IPS DF 19.7 (cell line): Measurements from ENCODE around the gene PIAS4.

Experiments
- DNase-seq: peaks from one replicate; pipeline ENCODE4 v3.0.0-alpha.2; 2013; ENCODE audit warnings: low read depth, low spot score

PIAS4 gene

DNA sequence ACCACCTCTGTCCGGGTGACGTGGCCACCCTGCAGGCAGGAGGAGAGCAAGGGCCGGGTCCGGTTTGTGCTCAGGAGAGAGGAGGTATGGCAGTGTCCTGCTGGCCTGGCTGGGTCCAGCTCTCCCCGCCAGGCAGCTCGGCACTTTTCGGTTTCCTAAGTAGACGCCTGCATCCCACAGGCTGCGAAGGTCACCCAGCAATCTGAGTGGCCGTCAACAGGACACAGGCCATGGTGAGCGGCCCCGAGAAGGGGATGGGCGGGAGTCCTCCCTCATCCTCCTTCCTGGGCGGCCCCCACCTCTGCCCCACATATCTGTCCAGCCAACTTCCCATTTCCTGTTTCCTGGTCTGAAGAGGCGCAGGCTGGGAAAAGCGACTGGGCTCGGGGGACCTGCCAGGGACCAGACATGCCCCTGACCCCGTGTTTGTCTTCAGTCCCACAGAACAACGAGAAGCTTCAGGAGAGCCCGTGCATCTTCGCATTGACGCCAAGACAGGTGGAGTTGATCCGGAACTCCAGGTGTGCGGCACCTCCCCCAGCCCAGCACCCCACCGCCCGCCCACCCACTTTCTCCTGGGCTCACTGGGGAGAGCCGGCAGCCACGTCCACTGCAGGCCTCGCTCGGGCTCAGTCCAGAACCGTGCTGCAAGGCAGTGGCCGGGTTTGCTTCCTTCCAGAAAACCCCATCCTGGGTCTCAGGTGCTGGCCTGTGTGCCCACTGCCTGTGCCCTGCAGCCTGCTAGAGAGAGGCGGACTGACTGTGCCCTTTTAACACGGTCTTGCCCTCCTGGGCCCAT, 16.3 kb downstream of the PIAS4 start:
- no peak for DNase-seq

DNA sequence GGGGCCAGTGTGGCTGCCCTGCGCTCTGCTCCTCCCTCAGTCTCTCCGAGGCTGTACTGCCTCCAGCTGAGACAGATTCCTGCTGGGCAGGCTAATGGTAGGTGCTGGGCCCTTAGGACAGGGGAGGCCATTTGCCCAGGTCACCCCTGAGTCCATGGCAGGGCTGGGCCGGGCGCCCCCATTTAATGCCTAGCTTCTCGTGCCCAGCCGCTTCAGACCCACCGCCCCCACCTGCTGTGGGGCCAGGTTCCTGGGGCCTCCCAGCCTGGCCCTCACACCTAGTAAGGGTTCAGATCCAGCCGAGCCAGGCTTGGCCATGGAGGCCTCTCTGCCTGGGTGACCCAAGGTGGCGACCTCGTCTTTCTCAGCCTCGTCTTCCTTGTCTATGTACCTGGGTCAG, 17.8 kb downstream of the PIAS4 start:
- no peak for DNase-seq

DNA sequence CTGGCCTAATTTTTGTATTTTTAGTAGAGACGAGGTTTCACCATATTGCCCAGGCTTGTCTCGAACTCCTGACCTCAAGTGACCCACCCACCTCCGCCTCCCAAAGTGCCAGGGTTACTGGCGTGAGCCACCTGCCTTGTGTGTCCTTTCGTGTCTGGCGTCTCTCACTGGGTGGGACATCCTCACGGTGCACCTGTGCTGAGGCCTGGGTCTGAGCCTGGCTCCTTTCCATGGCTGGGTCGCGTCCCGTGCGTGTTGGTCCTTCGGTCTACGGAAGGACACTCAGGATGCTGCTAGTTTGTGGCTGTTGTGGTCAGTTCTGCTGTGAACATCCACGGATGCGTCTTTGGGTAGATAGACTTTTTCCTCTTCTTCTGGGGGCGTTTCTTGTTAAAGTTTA, 19.6 kb downstream of the PIAS4 start:
- no peak for DNase-seq

DNA sequence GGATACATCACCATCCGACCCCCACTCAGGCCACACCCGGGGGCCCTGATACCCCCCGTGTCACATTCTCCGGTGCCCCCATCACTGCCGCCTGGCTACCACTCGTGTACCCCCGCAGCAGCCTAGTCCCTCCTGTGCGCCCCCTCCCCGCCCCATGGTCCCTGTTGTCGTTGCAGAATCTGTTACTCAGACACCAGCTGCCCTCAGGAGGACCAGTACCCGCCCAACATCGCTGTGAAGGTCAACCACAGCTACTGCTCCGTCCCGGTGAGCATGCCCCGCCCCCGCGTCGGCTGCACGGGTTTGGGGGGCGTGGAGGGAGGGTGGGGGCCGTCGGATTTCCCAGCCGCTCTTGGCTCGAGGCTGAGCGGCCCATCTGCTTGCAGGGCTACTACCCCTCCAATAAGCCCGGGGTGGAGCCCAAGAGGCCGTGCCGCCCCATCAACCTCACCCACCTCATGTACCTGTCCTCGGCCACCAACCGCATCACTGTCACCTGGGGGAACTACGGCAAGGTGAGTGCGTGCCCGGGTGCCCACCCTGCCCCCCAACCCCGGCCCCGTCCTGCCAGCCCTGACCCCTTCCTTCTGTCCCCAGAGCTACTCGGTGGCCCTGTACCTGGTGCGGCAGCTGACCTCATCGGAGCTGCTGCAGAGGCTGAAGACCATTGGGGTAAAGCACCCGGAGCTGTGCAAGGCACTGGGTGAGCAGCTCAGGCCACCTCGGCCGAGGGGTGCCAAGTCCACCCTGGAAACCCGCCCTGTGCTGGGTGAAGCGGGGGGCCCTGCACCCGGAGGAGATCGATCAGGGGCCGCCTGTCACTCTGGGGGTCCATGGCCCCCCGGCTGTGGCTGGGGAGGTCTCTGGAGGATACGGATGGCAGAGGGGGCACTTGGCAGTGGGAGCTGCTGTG, 21.1 kb downstream of the PIAS4 start:
- no peak for DNase-seq

DNA sequence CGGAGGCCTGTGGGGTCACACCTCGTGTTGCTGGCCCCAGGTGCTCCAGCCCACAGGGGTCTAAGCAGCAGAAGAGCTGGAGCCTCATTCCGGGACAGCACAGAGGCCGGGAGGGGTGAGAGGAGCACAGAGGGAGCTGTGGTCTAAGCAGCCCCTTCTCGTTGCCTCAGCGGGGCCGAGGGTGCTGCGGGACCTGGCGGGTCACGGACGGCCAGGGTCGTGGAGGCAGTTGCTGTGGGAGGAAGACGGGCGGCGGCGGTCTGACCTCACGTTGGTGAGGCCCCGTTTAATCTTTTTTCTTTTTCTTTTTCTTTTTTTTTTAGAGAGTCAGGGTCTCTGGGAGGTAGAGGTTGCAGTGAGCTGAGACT, 21.7 kb downstream of the PIAS4 start:
- DNase-seq = no peak

DNA sequence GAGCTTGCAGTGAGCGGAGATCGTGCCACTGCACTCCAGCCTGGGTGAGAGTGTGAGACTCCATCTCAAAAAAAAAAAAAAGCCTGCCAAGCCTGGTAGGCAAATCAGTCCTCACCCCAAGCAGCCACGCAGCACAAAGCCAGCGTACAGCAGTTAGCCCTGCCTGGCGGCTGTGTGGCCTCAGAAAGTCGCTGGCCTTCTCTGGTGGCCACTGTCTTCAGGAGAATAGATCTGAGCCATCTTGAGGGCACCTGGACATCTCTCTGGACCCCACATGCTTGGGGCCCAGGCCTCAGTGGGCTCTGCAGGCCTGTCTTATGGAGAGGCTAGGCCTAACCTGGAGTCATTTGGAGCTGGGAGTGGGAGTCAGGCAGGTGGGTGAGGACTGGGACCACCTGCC, 23.0 kb downstream of the PIAS4 start:
- DNase-seq = no peak

DNA sequence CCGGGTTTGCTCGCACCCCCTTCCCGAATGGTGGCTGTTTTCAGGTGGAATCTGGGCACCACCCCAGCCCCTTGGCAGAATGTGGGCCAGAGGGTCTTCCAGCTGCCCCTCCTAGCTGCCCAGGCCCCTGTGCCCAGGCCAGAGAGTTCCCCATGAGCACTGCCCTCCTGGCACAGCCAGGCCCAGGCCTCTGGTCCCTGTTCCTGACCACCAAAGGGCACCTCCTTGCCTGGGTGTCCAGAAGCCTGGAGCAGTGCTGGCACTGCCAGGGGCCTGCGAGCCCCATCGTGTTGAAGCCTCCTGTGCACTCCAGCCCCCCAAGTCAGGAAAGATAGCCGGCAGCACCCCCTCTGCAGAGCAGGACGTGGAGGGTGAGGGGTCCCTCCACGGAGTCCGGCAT, 23.4 kb downstream of the PIAS4 start:
- no peak for DNase-seq

DNA sequence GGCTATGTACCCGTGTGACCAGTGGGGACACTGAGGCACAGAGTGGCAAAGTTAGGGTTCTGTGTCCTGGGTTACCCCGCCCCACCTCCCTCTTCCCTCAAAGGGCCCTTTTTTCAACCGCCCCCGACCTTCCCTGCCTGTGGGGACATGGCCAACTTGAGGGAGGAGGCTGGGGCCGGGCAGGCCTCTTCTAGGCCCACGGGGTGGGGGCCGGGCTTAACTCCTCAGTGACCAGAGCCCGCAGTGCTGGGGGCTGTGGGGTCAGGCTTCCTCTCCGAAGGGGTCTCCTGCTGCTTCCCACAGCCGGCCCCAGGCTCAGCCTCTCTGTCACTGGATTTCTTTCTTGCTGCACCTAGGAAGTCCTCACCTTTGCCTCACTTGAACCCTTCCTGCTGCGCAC, 23.9 kb downstream of the PIAS4 start:
- DNase-seq = no peak

DNA sequence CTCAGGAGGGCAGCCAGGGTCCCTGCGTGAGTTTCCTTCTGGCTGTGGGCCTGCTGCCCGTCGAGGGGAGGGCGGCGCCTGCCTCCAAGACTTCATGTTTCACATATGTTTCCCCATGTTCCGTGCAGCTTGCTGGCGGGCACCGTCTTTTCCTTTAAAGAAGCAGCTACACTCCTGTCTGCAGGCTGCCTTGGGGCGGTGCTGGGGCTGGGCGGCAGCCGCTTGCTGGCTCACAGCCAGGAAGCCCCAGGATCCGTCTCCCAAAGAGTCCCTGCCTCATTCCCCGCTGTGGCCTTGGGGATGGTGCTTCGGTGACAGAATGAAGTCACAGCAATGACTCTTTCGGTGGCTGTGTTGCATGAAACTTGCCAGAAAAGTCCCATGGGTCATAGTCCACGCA, 24.9 kb downstream of the PIAS4 start:
- DNase-seq = no peak

DNA sequence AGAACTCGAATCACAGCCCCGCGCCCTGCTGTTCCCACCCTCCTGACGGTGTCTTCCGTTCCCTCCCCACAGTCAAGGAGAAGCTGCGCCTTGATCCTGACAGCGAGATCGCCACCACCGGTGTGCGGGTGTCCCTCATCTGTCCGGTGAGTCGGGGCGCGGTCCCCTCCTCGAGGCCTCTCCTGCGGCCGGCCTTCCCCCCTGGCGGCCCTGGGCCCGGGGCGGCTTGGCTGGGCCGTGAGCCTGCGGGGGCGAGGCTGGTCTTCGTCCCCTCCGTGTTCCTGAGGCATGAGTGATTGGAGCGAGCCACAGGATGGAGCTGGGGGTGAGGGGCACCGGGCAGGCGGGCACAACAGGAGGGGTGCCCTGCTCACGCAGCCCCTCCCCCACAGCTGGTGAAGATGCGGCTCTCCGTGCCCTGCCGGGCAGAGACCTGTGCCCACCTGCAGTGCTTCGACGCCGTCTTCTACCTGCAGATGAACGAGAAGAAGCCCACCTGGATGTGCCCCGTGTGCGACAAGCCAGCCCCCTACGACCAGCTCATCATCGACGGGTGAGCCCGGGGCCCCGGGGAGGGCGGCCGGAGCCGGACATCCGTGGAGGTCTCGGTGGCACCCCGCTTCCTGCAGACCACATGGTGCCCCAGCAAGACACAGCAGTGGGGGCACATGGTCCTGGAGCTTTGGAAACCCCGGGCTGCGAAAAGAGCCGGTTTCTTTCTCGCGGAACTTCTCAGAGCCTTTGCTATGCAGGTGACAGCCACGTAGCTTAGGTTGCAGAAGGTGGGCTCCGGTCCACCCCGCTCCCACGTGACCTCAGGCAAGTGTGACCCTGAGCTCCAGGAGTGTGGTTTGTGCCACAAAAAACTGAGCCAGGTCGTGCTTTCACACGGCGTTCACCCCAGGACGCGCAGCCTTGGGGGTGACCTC, 25.8 kb downstream of the PIAS4 start:
- DNase-seq = no peak

DNA sequence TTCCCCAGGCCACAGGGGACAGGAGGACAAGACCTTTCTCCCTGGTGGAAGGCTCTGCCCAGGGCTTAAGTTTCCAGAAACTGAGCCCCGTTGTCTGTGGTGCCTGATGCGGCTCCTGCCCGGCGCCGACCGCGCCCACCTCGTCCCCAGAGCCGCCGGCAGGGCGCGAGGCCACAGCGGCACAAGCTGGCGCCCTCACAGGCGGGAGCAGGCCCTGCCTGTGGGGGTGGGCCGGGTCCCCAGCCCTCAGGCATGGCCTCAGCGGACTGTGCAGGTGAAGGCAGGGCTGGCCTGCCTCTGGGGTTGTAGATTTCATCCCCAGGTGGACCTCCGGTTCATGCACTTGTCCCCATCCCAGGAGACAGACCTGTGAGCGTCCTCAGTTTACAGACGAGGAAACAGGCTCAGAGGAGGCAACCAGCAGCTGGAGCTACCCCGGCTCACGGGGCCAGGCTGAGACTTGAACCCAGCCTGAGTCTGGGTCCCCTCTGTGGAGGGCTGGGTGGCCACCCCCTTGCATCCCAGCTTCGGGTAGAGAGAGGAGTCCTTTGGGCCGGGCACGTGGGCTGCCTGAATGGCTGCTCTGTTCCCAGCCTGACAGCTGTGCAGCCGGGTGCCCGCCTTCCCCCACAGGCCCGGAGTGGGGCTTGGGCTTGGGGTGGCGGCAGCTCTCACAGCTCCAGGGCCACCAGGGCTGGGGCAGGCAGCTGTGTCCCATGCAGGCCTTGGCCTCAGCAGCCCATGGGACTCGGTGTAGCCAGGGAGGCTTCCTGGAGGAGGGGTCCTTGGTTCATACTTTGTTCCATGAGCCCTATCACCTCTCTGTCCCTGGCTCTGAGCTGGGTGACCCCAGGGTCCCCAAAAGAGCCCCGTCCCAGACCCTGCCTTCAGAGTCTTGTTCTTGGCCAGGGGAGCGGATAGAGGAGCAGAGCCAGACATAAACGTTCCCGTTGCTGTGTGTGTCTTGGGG, 26.8 kb downstream of the PIAS4 start:
- no peak for DNase-seq

DNA sequence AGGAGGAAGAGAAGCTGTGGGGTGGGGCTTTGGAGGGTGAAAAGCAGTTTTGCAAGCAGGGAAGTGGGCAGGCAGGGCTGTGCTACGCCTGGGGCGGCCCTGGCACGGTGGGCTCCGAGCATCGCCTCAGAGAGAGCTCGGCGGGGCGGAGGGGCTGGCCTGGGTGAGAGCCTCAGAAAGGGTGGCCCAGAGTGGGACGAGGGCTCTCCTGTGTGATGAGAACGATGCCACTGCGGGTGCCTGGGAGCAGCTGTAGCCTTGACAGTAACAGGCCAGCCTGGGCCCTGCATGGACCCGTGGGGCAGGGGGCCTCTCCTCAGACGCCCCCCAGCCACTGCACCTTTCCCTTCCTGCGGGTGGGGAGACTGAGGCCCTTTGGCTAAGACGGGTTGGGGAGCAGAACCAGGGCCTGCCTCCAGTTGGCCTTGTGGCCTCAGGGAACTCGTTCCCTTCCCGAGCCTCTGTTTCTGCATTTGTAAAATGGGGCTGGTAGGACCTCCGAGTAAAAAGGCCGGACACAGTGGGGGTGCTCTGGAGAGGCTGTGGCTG, 27.6 kb downstream of the PIAS4 start:
- no peak for DNase-seq

DNA sequence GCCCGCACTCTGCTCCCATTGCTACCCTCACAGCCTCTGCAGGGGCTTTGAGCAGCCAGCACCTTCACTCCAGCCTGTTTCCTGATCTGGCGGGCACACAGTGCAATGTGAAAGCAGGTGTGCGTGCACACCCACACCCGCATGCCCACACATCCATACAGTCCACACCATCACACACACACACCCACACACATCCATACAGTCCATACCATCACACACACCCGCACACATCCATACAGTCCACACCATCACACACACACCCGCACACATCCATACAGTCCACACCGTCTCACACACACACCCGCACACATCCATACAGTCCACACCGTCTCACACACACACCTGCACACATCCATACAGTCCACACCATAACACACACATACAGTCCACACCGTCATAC, 28.0 kb downstream of the PIAS4 start:
- no peak for DNase-seq

DNA sequence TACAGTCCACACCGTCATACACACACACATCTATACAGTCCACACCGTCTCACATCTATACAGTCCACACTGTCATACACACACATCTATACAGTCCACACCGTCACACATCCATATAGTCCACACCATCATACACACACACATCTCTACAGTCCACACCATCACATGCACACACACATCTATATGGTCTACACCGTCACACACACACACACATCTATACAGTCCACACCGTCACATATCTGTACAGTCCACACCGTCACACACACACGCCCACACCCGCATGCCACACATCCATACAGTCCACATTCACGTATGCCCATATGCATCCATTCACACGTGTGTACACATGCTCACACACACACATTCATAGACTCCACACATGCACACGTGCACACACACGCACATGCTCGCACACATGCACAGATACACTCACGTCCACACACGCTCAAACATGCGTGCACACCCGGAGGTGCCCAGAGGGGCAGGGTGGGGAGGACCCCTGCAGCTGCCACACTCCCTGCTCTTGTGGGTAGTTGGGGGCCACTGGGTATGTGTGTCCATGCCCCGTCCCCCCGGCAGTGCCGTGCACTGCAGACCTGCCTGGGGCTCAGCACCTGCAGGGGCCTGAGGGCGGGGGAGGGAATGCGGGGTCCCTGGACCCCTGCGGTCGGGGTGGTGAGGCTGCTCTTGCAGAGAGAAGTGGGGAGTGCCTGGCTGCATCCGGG, 29.2 kb downstream of the PIAS4 start:
- no peak for DNase-seq

DNA sequence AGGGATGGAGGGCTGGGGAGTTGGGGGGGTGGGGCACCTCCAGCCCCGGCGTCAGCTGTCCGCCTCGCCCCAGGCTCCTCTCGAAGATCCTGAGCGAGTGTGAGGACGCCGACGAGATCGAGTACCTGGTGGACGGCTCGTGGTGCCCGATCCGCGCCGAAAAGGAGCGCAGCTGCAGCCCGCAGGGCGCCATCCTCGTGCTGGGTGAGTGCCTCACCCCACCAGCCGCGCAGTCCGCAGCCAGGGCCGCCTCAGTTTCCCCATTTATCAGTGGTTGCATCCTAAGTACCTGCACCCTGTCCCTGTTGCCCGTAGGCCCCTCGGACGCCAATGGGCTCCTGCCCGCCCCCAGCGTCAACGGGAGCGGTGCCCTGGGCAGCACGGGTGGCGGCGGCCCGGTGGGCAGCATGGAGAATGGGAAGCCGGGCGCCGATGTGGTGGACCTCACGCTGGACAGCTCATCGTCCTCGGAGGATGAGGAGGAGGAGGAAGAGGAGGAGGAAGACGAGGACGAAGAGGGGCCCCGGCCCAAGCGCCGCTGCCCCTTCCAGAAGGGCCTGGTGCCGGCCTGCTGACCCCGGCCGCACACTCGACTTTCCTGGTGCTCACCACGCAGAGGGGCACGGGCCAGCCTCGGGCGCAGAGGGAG, 29.9 kb downstream of the PIAS4 start:
- no peak for DNase-seq

DNA sequence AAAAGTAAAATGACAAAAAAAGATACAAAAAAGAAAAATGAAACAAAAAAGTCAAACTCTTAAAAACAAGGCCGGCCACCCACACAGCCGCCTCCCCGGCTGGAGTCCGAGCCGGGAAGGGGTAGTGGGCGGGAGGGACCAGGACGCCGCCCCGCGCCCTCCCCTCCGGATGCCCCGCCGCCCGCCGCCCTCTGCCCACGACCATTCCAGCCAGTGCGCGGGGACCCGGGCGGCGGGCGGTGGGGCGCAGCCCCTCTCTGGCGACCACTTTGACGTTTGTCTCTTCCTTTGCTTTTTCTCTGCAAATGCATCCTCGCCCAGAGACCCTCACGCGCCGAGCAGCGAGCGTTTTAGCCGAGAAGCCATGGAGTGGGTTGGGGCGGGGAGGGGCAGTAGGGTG, 30.5 kb downstream of the PIAS4 start:
- DNase-seq = no peak

DNA sequence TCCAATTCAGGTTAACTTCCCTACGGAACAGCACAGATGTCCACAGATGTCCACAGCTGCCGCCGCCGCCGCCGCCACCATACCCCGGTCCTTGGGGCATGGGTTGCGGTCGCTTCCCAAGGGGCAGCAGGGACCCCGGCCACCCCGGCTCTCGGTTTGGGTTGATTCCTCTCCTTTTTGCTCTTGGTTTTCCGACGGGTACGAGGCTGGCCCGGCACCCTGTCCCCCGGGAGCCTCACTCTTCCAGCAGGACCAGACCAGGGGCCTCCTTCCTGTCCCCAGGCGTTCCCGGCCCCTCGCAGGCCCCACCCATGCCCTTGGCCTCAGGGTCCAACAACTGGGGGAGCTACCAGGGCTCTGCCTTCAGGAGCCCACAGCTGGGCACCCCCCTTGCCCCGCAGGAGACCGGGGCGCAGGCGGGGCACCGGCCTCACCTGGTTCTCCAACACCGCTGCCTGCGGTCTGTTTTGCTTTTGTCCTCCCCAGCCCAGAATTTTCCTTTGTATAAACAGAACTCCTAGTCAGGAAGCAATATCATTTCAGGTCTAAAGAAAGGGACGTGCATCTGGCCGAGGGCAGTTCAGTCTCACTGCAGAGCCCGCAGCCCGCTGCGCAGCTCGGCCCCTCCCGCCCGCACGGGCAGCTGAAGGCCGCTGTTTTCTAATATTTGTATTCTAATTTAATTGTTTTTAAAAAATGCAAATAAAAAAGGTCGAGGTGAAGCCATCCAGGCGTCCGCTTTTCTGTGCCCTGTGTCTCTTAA, 31.3 kb downstream of the PIAS4 start:
- DNase-seq = no peak

DNA sequence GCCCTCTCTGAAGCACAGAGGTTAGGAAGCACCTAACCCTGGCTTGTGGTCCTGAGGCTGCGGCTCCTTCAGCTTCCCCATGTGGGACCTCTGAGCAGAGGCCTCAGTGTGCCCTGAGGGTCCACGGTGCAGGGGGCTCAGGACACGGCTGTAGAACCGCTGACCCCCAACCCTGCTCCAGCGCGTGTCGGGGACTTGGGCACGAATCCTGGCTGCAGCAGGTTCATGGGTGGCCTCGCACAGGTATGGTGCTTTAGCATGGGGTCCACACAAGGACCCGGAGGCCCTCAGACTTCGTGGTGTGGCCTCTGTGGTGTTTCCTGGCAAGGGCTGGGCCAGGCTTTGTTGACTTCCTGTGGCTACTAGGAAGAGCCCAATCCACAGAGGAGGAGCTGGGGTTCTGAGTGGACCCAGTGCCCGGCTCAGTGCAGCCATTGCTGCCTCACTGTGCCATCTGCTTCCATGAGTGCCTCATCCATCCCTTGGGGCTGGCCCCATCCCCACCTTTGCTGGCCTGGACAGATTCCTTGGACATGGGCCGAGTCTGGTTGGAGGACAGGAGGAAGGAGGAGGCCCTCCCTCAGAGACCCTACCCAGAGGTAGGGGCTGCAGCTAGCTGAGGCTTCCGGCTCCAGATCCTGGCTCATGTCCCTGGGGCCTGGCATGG, 34.7 kb downstream of the PIAS4 start:
- DNase-seq = no peak
